HL-60 (cell line): ENCODE results near the gene LST1.

Experiments used
- GABPA ChIP-seq: IDR thresholded peaks from 2 replicates; pipeline ENCODE4 v1.6.1; 2012; ENCODE audit warnings: low read depth
- POLR2AphosphoS5 ChIP-seq: IDR thresholded peaks from 2 replicates; pipeline ENCODE4 v1.6.1; 2012; ENCODE audit warnings: low read depth
- SPI1 ChIP-seq: IDR thresholded peaks from 2 replicates; pipeline ENCODE4 v1.6.1; 2012; ENCODE audit warnings: low read depth, mild to moderate bottlenecking, borderline replicate concordance
- TF ChIP-seq, protein P1 (sequence below): IDR thresholded peaks from one replicate; pipeline ENCODE4 v1.5.1; 2011; ENCODE audit warnings: low read length, control low read depth, inconsistent platforms; ENCODE audit not compliant: insufficient read depth
- TF ChIP-seq, protein P2 (sequence below): IDR thresholded peaks from 2 replicates; pipeline ENCODE4 v1.6.1; 2012; ENCODE audit warnings: low read depth; ENCODE audit not compliant: insufficient replicate concordance

DNA sequence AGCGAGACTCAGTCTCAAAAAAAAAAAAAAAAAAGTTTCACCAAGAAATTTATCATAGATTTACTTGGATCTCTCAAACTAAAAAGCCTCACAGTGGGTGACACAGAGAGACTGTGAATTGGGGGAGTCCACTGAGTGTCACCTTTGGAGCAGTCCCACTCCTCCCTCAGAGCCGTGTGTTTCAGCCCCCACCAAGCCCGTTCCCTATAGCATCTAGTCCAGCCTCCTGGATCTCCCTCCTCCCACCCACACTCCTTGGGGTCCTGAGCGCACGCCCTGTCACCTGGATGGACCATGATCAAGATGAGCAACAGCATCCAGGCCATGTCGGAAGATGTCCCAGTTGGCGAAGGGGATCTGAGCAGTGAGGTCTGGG is 6.3 kb downstream of the LST1 start:
- TF ChIP-seq, protein P1, sequence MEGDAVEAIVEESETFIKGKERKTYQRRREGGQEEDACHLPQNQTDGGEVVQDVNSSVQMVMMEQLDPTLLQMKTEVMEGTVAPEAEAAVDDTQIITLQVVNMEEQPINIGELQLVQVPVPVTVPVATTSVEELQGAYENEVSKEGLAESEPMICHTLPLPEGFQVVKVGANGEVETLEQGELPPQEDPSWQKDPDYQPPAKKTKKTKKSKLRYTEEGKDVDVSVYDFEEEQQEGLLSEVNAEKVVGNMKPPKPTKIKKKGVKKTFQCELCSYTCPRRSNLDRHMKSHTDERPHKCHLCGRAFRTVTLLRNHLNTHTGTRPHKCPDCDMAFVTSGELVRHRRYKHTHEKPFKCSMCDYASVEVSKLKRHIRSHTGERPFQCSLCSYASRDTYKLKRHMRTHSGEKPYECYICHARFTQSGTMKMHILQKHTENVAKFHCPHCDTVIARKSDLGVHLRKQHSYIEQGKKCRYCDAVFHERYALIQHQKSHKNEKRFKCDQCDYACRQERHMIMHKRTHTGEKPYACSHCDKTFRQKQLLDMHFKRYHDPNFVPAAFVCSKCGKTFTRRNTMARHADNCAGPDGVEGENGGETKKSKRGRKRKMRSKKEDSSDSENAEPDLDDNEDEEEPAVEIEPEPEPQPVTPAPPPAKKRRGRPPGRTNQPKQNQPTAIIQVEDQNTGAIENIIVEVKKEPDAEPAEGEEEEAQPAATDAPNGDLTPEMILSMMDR: no peak
- TF ChIP-seq, protein P2, sequence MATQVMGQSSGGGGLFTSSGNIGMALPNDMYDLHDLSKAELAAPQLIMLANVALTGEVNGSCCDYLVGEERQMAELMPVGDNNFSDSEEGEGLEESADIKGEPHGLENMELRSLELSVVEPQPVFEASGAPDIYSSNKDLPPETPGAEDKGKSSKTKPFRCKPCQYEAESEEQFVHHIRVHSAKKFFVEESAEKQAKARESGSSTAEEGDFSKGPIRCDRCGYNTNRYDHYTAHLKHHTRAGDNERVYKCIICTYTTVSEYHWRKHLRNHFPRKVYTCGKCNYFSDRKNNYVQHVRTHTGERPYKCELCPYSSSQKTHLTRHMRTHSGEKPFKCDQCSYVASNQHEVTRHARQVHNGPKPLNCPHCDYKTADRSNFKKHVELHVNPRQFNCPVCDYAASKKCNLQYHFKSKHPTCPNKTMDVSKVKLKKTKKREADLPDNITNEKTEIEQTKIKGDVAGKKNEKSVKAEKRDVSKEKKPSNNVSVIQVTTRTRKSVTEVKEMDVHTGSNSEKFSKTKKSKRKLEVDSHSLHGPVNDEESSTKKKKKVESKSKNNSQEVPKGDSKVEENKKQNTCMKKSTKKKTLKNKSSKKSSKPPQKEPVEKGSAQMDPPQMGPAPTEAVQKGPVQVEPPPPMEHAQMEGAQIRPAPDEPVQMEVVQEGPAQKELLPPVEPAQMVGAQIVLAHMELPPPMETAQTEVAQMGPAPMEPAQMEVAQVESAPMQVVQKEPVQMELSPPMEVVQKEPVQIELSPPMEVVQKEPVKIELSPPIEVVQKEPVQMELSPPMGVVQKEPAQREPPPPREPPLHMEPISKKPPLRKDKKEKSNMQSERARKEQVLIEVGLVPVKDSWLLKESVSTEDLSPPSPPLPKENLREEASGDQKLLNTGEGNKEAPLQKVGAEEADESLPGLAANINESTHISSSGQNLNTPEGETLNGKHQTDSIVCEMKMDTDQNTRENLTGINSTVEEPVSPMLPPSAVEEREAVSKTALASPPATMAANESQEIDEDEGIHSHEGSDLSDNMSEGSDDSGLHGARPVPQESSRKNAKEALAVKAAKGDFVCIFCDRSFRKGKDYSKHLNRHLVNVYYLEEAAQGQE: no peak
- no peak for TF ChIP-seq POLR2AphosphoS5
- TF ChIP-seq GABPA: no peak
- no peak for TF ChIP-seq SPI1
